ENCODE results near the gene PI4KA.
"Not testable (repeated sequence)": the region's sequence is repeated elsewhere in the genome, so short reads cannot be mapped to it uniquely, and the experiment has no call there.

DNA sequence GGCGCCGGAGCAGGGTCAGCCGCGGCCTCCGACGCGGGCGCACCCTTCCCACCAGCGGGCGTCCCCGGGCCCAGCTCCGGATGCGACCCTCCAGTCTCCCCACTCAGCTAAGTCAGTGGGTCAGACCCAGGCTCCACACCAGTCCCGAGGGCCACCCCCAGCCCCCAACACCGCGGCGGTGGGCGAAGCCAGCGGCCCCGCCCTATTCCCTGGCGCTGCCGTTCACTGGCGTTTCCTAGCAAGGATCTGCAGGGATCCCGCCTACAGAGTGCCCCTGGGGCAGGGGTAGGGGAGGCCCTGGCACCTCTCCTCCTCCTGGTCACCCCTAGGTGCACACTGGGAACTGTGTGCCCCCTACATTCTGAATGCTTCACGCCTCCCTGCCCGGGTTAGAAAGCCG, 190.4 kb downstream of the PI4KA start:
- not testable (repeated sequence) for TF ChIP-seq EZH2 (IDR thresholded peaks at IDR 0.05; ENCODE audit: low read depth, unreplicated experiment); CTCF (conservative IDR thresholded peaks at IDR 0.05; ENCODE audit: low read depth in 2 of 2); POLR2AphosphoS5 (IDR thresholded peaks at IDR 0.05; ENCODE audit: low read depth); EZH2phosphoT487 (IDR thresholded peaks at IDR 0.05; ENCODE audit: unreplicated experiment); JUNB (IDR thresholded peaks at IDR 0.05; ENCODE audit: unreplicated experiment); NANOG (IDR thresholded peaks at IDR 0.05; ENCODE audit: borderline replicate concordance); STAT1 (IDR thresholded peaks at IDR 0.05; ENCODE audit: unreplicated experiment); ZNF331 (CRISPR knock-in tag; IDR thresholded peaks at IDR 0.05; ENCODE audit: low read depth); CREB1 (CRISPR knock-in tag; IDR thresholded peaks at IDR 0.05; ENCODE audit: low read depth); ZNF114 (CRISPR knock-in tag; IDR thresholded peaks at IDR 0.05)
- TF ChIP-seq, protein P1, sequence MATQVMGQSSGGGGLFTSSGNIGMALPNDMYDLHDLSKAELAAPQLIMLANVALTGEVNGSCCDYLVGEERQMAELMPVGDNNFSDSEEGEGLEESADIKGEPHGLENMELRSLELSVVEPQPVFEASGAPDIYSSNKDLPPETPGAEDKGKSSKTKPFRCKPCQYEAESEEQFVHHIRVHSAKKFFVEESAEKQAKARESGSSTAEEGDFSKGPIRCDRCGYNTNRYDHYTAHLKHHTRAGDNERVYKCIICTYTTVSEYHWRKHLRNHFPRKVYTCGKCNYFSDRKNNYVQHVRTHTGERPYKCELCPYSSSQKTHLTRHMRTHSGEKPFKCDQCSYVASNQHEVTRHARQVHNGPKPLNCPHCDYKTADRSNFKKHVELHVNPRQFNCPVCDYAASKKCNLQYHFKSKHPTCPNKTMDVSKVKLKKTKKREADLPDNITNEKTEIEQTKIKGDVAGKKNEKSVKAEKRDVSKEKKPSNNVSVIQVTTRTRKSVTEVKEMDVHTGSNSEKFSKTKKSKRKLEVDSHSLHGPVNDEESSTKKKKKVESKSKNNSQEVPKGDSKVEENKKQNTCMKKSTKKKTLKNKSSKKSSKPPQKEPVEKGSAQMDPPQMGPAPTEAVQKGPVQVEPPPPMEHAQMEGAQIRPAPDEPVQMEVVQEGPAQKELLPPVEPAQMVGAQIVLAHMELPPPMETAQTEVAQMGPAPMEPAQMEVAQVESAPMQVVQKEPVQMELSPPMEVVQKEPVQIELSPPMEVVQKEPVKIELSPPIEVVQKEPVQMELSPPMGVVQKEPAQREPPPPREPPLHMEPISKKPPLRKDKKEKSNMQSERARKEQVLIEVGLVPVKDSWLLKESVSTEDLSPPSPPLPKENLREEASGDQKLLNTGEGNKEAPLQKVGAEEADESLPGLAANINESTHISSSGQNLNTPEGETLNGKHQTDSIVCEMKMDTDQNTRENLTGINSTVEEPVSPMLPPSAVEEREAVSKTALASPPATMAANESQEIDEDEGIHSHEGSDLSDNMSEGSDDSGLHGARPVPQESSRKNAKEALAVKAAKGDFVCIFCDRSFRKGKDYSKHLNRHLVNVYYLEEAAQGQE (IDR thresholded peaks at IDR 0.05; ENCODE audit: unreplicated experiment): not testable (repeated sequence)
- TF ChIP-seq, protein P2, sequence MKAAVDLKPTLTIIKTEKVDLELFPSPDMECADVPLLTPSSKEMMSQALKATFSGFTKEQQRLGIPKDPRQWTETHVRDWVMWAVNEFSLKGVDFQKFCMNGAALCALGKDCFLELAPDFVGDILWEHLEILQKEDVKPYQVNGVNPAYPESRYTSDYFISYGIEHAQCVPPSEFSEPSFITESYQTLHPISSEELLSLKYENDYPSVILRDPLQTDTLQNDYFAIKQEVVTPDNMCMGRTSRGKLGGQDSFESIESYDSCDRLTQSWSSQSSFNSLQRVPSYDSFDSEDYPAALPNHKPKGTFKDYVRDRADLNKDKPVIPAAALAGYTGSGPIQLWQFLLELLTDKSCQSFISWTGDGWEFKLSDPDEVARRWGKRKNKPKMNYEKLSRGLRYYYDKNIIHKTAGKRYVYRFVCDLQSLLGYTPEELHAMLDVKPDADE (IDR thresholded peaks at IDR 0.05): not testable (repeated sequence)
